ENCODE measurements around the gene PARP1.

The PARP1 gene

DNA sequence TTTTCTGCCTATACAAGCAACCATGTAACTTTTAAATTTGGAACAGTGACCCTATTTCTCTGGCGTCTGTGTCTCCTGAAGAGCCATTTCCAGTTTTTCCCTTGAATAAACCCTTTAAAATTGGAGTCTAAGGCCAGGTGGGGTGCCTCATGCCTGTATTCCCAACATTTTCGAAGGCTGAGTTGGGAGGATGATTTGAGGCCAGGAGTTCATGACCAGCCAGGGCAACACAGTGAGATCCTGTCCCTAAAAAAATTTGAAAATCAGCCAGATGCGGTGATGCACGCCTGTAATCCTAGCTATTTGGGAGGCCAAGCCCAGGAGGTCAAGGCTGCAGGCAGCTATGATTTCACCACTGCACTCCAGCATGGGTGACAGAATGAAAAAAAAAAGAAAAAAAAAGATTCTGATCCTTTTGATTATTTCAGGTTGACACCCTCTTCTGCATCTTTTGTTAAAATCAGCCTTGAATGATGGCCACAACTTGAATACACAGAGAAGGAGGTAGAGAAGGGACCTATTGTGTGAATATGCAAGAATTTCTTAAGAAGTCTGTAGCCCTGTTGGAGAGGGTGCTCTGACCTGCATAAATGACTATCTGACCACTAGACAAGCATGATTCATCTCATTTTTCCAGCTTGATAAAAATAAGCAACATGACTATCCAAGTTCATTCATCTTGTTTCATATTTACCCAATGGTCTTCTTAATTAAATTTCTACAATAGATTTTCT is 40.2 kb upstream of the PARP1 start:
- TF ChIP-seq, protein P1, sequence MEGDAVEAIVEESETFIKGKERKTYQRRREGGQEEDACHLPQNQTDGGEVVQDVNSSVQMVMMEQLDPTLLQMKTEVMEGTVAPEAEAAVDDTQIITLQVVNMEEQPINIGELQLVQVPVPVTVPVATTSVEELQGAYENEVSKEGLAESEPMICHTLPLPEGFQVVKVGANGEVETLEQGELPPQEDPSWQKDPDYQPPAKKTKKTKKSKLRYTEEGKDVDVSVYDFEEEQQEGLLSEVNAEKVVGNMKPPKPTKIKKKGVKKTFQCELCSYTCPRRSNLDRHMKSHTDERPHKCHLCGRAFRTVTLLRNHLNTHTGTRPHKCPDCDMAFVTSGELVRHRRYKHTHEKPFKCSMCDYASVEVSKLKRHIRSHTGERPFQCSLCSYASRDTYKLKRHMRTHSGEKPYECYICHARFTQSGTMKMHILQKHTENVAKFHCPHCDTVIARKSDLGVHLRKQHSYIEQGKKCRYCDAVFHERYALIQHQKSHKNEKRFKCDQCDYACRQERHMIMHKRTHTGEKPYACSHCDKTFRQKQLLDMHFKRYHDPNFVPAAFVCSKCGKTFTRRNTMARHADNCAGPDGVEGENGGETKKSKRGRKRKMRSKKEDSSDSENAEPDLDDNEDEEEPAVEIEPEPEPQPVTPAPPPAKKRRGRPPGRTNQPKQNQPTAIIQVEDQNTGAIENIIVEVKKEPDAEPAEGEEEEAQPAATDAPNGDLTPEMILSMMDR (IDR thresholded peaks at IDR 0.05; ENCODE audit: extremely low read depth, missing control alignments): no peak
- DNase-seq (ENCODE audit: low spot score): no peak

- TF ChIP-seq, protein P1 (IDR thresholded peaks at IDR 0.05; ENCODE audit: extremely low read depth, missing control alignments): no peak
- no peak for DNase-seq (ENCODE audit: low spot score)
These were observed 38.2 kb upstream of the PARP1 start for GRCh38 chr1:226446094-226446493.

- DNase-seq (ENCODE audit: low spot score): peak; percentile 77
- TF ChIP-seq, protein P1 (IDR thresholded peaks at IDR 0.05; ENCODE audit: extremely low read depth, missing control alignments): no peak
These were observed 37.0 kb upstream of the PARP1 start for GRCh38 chr1:226444901-226445300.

- no peak for DNase-seq (ENCODE audit: low spot score)
- TF ChIP-seq, protein P1 (IDR thresholded peaks at IDR 0.05; ENCODE audit: extremely low read depth, missing control alignments): no peak
These were observed 35.5 kb upstream of the PARP1 start for GRCh38 chr1:226443439-226443838.

DNA sequence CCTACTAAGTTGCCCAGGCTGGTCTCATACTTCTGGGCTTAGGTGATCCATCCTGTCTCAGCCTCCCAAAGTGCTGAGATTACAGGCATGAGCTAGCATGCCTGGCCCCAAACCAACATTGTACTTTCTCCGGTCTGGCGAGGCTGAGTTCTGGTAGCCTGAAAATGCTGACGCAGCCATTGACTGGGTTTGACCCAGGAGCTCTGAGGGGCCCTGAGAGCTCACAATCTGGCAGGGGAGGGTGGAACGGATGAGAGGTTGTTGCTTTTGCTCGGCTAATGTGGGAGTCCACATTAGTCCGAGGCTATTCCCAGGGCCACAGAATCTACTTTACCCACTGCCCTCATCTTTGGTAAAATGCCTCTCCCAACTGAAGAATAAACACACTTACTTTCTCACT is 35.1 kb upstream of the PARP1 start:
- DNase-seq (ENCODE audit: low spot score): no peak
- TF ChIP-seq, protein P1 (IDR thresholded peaks at IDR 0.05; ENCODE audit: extremely low read depth, missing control alignments): no peak

DNA sequence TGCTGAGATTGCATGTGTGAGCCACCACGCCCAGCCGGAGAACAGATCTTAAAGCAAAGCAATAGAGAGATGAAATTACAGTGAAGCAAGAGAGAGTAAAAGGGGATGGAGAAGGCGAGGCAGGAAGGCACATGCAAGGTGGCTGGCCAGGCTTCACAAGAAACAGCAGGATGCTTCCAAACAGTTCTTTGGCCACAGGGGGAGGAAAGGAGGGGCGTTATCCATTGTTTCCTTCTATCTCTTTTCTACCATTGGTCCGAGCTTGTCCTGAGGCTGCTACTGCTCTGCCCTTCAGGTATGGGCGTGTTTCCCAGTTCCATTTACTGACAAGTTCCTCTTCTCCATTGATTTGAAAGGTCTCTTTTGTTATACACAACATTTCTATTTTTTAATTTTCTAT is 33.7 kb upstream of the PARP1 start:
- TF ChIP-seq, protein P1 (IDR thresholded peaks at IDR 0.05; ENCODE audit: extremely low read depth, missing control alignments): no peak
- no peak for DNase-seq (ENCODE audit: low spot score)

- TF ChIP-seq, protein P1 (IDR thresholded peaks at IDR 0.05; ENCODE audit: extremely low read depth, missing control alignments): no peak
- no peak for DNase-seq (ENCODE audit: low spot score)
These were observed 32.6 kb upstream of the PARP1 start for GRCh38 chr1:226440512-226440911.
